Left lung (tissue), 10 donors: ENCODE measurements around the gene PPP1R14B. TPM values are rescaled to one million over a fixed set of nuclear protein-coding genes. Genes with fewer than 3 reads are reported as not detected.
A peak's percentile ranks its signal among the peaks of the same experiment; 100 is the strongest.

Source experiments
- ATAC-seq: fragments of 200-7000 bp; cut with Tn5 transposase; one replicate; pipeline ENCODE4 v1.9.1; 2020; ENCODE audit warnings: moderate library complexity
- DNase-seq, 4 donors: peaks; one replicate each; pipeline ENCODE4 v3.0.0-alpha.2; 2013 to 2020
- H3K27ac ChIP-seq, 2 donors: fragments of 200-600 bp; sonication (generic) in 1 of 2; one replicate each; pipeline versions ENCODE4 v1.5.0 to v1.8.0; 2020 to 2021
- H3K27me3 ChIP-seq, 2 donors: fragments of 200-600 bp; sonication (generic) in 1 of 2; one replicate each; pipeline versions ENCODE4 v1.5.0 to v1.8.0; 2020 to 2021
- H3K36me3 ChIP-seq, 2 donors: fragments of 200-600 bp; sonication (generic) in 1 of 2; one replicate each; pipeline versions ENCODE4 v1.5.0 to v1.8.0; 2020 to 2021
- H3K4me1 ChIP-seq, 2 donors: fragments of 200-600 bp; one replicate each; pipeline ENCODE4 v1.8.0; 2021
- H3K4me3 ChIP-seq, 2 donors: fragments of 200-600 bp; sonication (generic) in 1 of 2; one replicate each; pipeline versions ENCODE4 v1.5.0 to v1.8.0; 2020 to 2021; ENCODE audit warnings: mild to moderate bottlenecking in 1 of 2
- H3K9me3 ChIP-seq, 2 donors: fragments of 200-600 bp; sonication (generic) in 1 of 2; one replicate each; pipeline versions ENCODE4 v1.5.0 to v1.8.0; 2020 to 2021
- intact Hi-C, 2 donors: fragments of 100-400 bp; cut with DNase I; formaldehyde crosslinking; loops; one replicate each; pipeline versions ENCODE4 v1.11.2 to v1.14.2; 2022
- polyA plus RNA-seq, 6 donors: library from polyadenylated mRNA; unstranded; fragments of 120-200 nt; gene quantifications; one replicate each; pipeline ENCODE4 v1.2.1, GENCODE V29; 2013; ENCODE audit not compliant: insufficient read length in 6 of 6
- total RNA-seq, 2 donors: library from RNA; stranded (reverse); fragmentation: NEBNext Ultra II Directional; extraction: Animal tissue kit (Norgen Biotek cat#: 25700); gene quantifications; one replicate each; pipeline ENCODE4 v1.2.1, GENCODE V29; 2021
- TF ChIP-seq, protein P1 (sequence below), 2 donors: fragments of 200-600 bp; sonication (generic) in 1 of 2; IDR thresholded peaks; one replicate each; pipeline versions ENCODE4 v1.5.0 to v1.8.0; 2021; ENCODE audit warnings: antibody characterized with exemption in 2 of 2
- donor health status: DM: no; HTN: yes; CAD: no.
- donor health status: DM: no; HTN: no; CAD: no.

Gene PPP1R14B
- total and polyA plus RNA-seq, 8 donors: 56.7 to 200 (median 83.4) TPM

DNA sequence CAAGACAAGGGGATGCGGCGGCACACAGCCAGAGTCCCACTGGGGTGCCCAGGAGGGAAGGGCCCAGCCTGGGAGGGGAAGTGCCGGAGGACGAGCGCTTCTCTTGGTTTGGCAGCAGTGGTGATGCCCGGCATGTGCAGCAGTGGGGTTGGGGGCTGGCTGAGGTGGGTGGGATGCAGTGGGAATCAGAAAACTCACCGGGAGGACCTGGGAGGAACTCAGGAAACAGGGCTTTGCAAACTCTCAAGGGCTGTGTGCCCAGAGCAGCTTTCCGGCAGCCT, 37.2 kb downstream of the PPP1R14B start:
- Histone ChIP-seq H3K9me3 (no peaks in the 10 kb centered on the region), H3K4me1 (peaks cover 2 to 61% of the 10 kb centered on the region in 2 donors), H3K4me3 (peak overlapping the region in 1 of 2 donors; percentile 65), H3K27me3 (no peaks in the 10 kb centered on the region), H3K27ac (peak overlapping the region in 1 of 2 donors; percentile 94), H3K36me3 (peaks cover 0 to 82% of the 10 kb centered on the region in 2 donors)
- DNase-seq (peak in 1 of 4 donors; percentile 81), ATAC-seq (no peak)
- TF ChIP-seq, protein P1, sequence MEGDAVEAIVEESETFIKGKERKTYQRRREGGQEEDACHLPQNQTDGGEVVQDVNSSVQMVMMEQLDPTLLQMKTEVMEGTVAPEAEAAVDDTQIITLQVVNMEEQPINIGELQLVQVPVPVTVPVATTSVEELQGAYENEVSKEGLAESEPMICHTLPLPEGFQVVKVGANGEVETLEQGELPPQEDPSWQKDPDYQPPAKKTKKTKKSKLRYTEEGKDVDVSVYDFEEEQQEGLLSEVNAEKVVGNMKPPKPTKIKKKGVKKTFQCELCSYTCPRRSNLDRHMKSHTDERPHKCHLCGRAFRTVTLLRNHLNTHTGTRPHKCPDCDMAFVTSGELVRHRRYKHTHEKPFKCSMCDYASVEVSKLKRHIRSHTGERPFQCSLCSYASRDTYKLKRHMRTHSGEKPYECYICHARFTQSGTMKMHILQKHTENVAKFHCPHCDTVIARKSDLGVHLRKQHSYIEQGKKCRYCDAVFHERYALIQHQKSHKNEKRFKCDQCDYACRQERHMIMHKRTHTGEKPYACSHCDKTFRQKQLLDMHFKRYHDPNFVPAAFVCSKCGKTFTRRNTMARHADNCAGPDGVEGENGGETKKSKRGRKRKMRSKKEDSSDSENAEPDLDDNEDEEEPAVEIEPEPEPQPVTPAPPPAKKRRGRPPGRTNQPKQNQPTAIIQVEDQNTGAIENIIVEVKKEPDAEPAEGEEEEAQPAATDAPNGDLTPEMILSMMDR (IDR thresholded peaks at IDR 0.05): no peak
- intact Hi-C loops: no loop called here

DNA sequence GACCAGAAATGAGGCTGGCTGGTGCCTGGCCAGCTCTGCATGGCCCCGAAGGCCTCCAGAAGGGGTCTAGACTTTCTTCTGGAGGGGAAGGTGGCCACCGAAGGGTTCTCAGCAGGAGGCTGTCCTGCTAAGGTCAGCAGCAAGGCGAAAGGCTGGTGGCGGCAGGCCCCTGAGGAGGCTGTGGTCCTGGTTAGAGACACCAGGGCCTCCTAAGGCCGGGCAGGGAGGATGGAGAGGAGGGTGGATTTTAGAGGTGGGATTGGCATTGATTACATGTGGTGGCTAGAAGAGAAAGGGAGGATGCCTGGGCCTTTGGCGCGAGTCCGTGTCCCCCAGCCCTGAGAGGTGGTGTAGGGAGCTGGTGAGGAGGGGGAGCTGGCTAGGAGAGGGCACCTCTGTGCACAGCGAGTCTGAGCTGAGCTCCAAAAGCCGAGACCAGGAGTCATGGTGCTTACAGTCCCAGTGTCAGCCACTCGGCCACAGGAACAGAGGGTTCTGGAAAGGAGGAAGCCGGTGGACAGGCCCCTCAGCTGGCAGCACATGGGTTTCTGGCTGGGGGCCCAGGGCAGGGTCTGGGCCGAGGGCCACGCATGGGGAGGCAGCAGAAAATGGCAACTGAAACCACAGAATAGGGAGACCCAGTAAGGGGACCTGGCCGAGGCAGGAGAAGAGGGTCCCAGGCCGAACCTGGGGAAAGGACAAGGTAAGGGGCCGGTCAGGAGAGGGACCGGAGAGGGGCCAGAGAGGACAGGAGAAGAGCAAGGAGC, 37.8 kb downstream of the PPP1R14B start:
- intact Hi-C loops: no loop called here
- TF ChIP-seq, protein P1 (IDR thresholded peaks at IDR 0.05): no peak
- peaks cover 3 to 82% of the 10 kb centered on the region in 2 donors for H3K36me3 ChIP-seq
- ATAC-seq (no peak), DNase-seq (peak in 1 of 4 donors; percentile 78)
- H3K27ac ChIP-seq: peak overlapping the region; percentile 81 to 94
- no peaks in the 10 kb centered on the region for H3K27me3 ChIP-seq
- peak overlapping the region in 1 of 2 donors; percentile 65 for H3K4me3 ChIP-seq
- H3K4me1 ChIP-seq: peaks cover 2 to 66% of the 10 kb centered on the region in 2 donors
- H3K9me3 ChIP-seq: no peaks in the 10 kb centered on the region

DNA sequence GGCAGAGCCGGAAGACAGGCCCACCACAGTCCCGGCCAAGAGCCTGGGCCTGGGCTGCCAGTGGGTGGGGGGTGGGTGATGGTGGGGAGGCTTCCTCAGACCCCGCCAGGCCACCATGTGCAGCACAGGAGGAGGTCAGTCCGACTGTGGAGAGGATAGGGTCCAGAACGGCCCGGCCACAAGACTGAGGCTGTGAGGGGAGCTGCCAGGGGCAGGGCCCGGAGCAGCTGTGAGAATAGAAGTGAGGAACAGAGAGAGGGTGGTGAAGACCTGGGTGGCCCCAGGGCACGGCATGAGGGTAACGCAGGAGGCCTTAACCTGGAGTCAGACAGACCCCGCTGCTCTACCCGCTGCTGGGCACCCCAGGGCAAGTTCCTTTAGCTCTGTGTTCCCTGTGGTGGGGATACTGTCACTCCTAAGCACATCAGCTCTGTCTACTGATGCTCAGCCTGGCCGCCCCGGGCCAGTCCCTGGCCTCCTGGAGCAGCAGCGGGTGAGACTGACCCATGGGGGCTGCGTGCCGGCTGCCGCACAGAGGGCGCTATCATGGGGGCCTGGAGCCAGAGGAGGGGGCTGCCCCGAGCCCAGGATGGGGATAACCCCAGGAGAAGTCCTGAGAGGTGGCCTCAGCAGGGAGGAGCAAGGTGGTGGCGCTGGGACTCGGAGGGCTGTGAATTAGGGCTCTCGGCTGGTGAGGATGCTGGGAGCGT, 38.5 kb downstream of the PPP1R14B start:
- ATAC-seq: no peak
- Histone ChIP-seq H3K4me1 (peaks cover 2 to 69% of the 10 kb centered on the region in 2 donors), H3K36me3 (peaks cover 7 to 83% of the 10 kb centered on the region in 2 donors), H3K4me3 (peak overlapping the region in 1 of 2 donors; percentile 65), H3K27me3 (no peaks in the 10 kb centered on the region), H3K27ac (peak overlapping the region; percentile 81 to 94), H3K9me3 (no peaks in the 10 kb centered on the region)
- TF ChIP-seq, protein P1 (IDR thresholded peaks at IDR 0.05): no peak
- DNase-seq: peak in 1 of 4 donors; percentile 75
- intact Hi-C loops: no loop called here

DNA sequence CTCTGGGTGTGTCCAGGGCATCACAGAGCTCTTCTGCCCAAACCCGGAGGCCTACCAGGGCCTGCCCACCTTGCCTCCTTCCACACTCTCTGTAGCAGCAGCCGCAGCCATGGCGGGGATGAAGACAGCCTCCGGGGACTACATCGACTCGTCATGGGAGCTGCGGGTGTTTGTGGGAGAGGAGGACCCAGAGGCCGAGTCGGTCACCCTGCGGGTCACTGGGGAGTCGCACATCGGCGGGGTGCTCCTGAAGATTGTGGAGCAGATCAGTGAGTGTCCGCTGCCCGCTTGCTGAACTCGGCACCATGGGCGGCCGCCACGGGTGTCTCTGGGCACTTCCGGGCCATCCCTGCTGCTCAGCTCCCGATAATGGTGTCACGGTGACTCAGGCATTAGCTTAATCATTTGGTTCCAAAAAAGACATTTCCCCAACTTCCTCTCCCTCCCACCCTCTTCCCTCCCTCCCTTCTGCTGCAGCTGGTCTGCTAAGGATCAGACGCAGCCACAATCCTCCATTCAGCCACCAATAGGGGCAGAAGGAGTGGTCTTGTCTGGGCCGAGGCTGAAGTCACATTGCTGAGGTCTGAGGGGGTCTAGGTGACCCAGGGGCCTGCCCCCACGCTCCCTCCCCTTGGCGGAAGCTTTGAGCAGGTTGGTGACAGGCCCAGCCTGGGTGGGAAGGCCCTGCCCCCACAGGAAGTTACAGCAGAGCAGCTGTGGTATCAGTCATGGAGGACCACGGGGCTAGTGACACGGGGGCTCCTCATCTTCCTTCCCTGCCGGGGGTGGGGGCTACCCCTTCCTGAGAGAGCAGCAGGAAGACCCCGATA, 39.3 kb downstream of the PPP1R14B start:
- Histone ChIP-seq H3K4me1 (peaks cover 2 to 69% of the 10 kb centered on the region in 2 donors), H3K36me3 (peaks cover 7 to 84% of the 10 kb centered on the region in 2 donors), H3K4me3 (peak overlapping the region; percentile 27 to 65), H3K27ac (peak overlapping the region; percentile 81 to 94), H3K9me3 (no peaks in the 10 kb centered on the region), H3K27me3 (no peaks in the 10 kb centered on the region)
- TF ChIP-seq, protein P1 (IDR thresholded peaks at IDR 0.05): no peak
- peak; percentile 36 for ATAC-seq
- intact Hi-C loops: no loop called here
- DNase-seq: peak in 3 of 4 donors; percentile 55 to 92 (median 72)
